Measurements from ENCODE around the gene TBC1D30.
"Not testable (repeated sequence)": the region's sequence is repeated elsewhere in the genome, so short reads cannot be mapped to it uniquely, and the experiment has no call there.

TBC1D30 gene

GRCh38 chr12:64802180-64802775 lies 22.2 kb upstream of the TBC1D30 start:
- DNase-seq (ENCODE audit: low read depth in 3 of 3), result peak in 2 of 3 experiments; percentile 32 to 55

- DNase-seq (ENCODE audit: low read depth in 3 of 3), result no peak
These were observed 18.3 kb upstream of the TBC1D30 start for GRCh38 chr12:64806173-64806572.

- DNase-seq (ENCODE audit: low read depth in 3 of 3), result no peak
These were observed 17.6 kb upstream of the TBC1D30 start for GRCh38 chr12:64806593-64807460.

- no peak for DNase-seq (ENCODE audit: low read depth in 3 of 3)
These were observed 16.3 kb upstream of the TBC1D30 start for GRCh38 chr12:64808110-64808509.

GRCh38 chr12:64810831-64811230 lies 13.6 kb upstream of the TBC1D30 start:
- no peak for DNase-seq (ENCODE audit: low read depth in 3 of 3)

GRCh38 chr12:64813723-64814122 lies 10.7 kb upstream of the TBC1D30 start:
- DNase-seq (ENCODE audit: low read depth in 3 of 3), result no peak

GRCh38 chr12:64814432-64814831 lies 10.0 kb upstream of the TBC1D30 start:
- DNase-seq (ENCODE audit: low read depth in 3 of 3), result no peak

GRCh38 chr12:64819816-64820402 lies 4.5 kb upstream of the TBC1D30 start:
- no peak for DNase-seq (ENCODE audit: low read depth in 3 of 3)

GRCh38 chr12:64820593-64820992 lies 3.9 kb upstream of the TBC1D30 start:
- DNase-seq (ENCODE audit: low read depth in 3 of 3), result no peak

GRCh38 chr12:64821116-64821630 lies 3.3 kb upstream of the TBC1D30 start:
- DNase-seq (ENCODE audit: low read depth in 3 of 3), result no peak

GRCh38 chr12:64824130-64824499 lies 332 bp upstream of the TBC1D30 start:
- DNase-seq (ENCODE audit: low read depth in 3 of 3), result peak in 1 of 3 experiments; percentile 2

GRCh38 chr12:64825143-64826021 lies 935 bp downstream of the TBC1D30 start:
- peak in 1 of 3 experiments; percentile 16 for DNase-seq (ENCODE audit: low read depth in 3 of 3)

GRCh38 chr12:64826234-64826633 lies 1.8 kb downstream of the TBC1D30 start:
- DNase-seq (ENCODE audit: low read depth in 3 of 3), result peak in 2 of 3 experiments; percentile 34 to 52

- no peak for DNase-seq (ENCODE audit: low read depth in 3 of 3)
These were observed 4.3 kb downstream of the TBC1D30 start for GRCh38 chr12:64828713-64829112.

GRCh38 chr12:64833928-64834327 lies 9.5 kb downstream of the TBC1D30 start:
- DNase-seq (ENCODE audit: low read depth in 3 of 3), result no peak

GRCh38 chr12:64835901-64836300 lies 11.5 kb downstream of the TBC1D30 start:
- no peak for DNase-seq (ENCODE audit: low read depth in 3 of 3)

- no peak for DNase-seq (ENCODE audit: low read depth in 3 of 3)
These were observed 12.4 kb downstream of the TBC1D30 start for GRCh38 chr12:64836856-64837255.

- no peak for DNase-seq (ENCODE audit: low read depth in 3 of 3)
These were observed 13.0 kb downstream of the TBC1D30 start for GRCh38 chr12:64837427-64837826.

GRCh38 chr12:64840119-64840518 lies 15.7 kb downstream of the TBC1D30 start:
- no peak for DNase-seq (ENCODE audit: low read depth in 3 of 3)

GRCh38 chr12:64840949-64841717 lies 16.7 kb downstream of the TBC1D30 start:
- DNase-seq (ENCODE audit: low read depth in 3 of 3), result no peak

- not testable (repeated sequence) for DNase-seq (ENCODE audit: low read depth in 3 of 3)
These were observed 24.0 kb downstream of the TBC1D30 start for GRCh38 chr12:64848409-64848808.
